Activated CD4-positive, CD25-positive, alpha-beta regulatory T cell treated with anti-CD3 and anti-CD28 coated beads, Interleukin-2, amount 50 U/mL, for 24 hours (primary cell): ENCODE measurements around the gene CSMD2.

Experiments used
- ATAC-seq, 2 donors: fragments of 150-1000 bp; cut with Tn5 transposase; one replicate each; pipeline ENCODE4 v1.10.0; 2021; ENCODE audit warnings: mild to moderate bottlenecking in 1 of 2, moderate library complexity in 1 of 2

CSMD2 gene

DNA sequence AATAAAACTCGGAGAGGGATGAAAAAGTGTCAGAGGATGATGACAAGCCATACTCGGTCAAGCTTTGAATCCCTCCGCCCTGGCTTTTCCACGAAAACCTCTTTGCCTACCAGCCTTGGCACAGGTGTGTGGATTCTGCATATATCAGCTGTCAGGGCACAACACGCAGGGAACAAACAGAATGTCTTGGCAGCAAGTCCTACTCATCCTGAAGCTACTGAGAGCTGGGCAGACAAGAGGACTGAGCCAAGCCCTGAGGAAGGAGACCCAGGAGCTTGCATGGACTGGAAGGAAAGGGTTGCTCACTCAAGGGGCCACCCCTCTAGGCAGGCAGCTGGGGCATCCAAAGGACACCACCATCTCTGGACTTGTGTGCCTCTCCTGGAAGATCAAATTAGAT, 168.7 kb downstream of the CSMD2 start:
- no peak for ATAC-seq

DNA sequence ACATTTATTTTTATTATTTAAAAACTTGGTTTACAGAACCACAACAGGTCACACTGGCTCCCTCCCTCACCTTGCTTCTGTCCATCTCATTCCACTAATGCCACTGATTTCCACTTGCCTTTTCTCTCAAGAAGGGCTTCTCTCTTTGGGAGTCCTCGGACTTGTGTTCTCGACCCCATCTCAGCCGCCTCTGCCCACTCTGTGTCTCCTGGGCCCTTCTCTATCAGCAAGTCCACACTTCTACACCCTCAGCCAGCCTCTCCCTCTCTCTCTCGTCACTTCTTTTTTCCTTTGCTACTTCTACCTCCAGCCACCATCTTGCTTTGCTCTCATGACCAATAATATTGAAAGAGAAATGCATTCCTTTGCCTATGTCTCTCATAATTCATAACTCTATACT, 171.7 kb downstream of the CSMD2 start:
- ATAC-seq = no peak

GRCh38 chr1:33990281-33990680, 174.7 kb downstream of the CSMD2 start:
- no peak for ATAC-seq

DNA sequence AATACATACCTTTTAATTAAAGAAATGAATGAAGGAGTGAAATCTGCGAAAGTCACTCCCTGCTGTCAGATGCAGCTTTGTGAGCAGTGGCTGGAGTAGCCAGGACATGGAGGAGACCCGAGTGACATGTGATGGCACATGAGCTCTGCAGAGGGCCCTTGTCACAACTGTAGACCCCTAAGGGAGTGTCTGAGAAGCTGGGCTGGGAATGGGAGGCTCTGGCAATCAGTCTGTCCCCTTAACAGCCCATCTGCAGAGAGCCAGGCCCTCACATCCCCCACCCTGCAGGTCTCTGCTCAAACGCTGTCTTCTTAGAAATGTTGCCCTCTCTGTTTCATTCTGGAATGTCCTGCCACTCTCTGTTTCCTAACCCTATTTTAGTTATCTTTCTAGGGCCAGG, 176.9 kb downstream of the CSMD2 start:
- ATAC-seq = no peak

- no peak for ATAC-seq
Measured at GRCh38 chr1:33986390-33987095, 178.5 kb downstream of the CSMD2 start.

- no peak for ATAC-seq
Measured at GRCh38 chr1:33985656-33986055, 179.4 kb downstream of the CSMD2 start.

GRCh38 chr1:33984906-33985565, 180.0 kb downstream of the CSMD2 start:
- ATAC-seq = no peak

GRCh38 chr1:33982419-33982818, 182.6 kb downstream of the CSMD2 start:
- no peak for ATAC-seq

DNA sequence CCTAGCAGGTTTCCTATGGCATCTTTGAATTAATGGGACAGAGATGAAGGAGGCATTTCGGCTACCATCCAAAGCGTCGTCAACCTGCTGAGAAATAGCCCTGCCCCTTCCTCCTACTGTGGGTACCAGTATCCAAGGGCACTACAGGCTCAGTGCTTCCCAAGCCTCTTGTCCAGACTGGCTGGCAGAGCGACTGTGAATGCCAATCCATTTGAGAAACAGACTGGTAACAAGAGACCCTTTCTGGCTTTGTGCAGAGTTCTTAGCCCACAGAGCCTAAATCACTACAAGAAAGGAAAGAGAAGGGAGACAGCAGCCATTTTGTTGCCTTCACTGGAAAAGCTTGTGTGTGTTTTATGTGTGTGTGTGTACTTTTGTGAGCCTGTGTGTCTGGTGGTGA, 185.7 kb downstream of the CSMD2 start:
- ATAC-seq = no peak

DNA sequence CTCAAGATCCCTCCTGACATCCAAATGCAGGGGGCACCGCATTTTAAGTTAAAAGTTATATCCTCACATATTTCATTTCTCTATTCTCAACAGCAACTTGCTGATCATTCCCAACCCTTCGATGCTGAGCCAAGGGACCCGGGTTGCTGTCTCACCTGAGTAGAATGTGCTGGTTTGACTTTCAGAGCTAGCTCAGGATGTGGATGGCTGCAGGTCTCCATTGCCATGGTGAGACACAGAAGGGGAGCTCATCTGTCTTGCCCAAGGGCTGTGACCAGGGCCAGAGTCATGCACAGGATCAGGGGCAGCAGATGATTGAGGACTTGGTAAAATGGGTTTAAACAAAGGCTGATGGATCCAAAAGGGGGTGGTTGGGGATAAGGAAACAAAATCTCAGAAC, 189.1 kb downstream of the CSMD2 start:
- no peak for ATAC-seq

- ATAC-seq = no peak
Measured at GRCh38 chr1:33973799-33974545, 191.1 kb downstream of the CSMD2 start.

DNA sequence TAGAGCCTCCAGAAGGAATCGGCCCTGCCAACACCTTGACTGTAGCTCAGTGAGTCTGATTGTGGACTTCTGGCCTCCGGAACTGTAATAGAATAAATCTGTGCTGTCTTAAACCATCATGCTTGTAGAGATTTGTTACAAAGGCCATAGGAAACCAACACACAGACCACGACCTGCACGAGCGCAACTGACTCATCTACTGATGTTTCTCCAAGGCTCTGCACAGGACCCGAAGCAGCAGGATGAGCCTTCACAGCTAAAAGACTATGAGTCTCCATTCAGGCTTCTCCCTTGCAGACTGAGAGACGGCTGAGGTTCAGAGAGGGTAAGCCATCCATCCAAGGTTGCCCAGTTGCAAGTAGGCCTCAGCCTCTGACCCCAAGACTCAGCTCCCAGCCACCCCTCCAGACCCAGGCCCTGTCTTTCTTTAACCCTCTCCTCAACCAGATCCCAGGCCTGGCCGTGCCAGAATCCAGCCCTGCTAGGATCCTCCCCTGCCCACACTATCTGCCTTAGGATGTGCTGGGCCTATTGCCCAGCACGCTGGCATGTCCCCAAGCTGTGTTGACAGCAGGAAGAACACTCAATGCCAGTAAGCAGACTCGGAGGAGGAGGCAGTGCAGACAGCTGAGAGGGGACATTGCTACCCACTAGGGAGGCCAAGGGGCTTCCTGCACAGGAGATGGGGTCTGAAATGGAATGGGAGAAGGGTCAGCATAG, 192.2 kb downstream of the CSMD2 start:
- ATAC-seq = no peak

DNA sequence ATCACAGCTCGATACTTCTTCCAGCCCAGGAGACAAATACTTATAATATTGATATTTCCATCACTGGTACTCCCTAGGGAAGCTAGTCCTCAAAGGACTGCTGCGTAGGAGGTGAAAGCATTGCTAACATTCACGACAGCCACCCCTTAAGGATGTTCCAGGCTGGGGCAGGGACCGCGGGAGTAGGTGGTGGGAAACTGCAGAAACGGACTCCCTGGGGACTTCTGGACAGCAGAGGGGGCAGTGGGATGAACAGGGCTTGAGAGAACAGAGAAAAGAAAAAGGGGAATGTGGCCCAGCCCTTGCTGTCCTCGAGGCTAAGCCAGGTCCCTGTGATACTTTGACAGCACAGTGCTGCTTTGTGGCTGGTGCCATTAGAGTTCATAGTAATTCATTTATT, 193.1 kb downstream of the CSMD2 start:
- ATAC-seq = no peak

GRCh38 chr1:33971018-33971710, 193.9 kb downstream of the CSMD2 start:
- ATAC-seq = no peak

DNA sequence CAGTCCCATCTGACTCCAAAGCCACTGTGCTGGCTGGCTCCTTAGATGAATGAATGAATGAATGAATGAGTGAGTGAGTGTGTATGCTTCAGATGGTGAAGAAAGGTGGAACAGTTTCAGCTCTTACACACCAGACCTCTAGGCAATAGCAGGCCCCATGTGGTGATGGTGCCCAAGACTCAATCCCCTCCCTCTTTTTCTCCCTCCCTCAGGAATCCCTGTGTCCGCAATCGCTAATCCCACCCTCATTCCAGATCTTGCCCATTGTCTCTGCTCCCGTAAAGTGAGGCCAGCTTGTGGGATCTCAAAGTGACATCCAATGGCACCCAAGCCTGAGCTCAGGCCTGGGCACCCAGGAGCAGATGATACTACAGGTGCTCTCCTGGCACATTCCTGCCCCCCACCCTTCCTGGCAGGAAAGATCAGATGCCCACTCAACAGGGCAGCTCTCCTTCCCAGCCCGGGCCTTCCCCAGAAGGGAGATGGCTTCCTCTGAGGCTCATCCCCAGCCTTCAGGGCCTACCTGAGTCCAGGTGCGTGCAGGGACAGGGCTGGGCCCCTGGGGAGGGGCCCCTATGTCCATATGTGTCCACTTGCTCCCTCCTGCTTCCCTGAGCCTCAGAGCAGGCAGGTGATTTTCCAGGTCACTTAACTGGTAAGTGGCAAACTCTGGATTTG, 194.7 kb downstream of the CSMD2 start:
- ATAC-seq = no peak

GRCh38 chr1:33966346-33967141, 198.5 kb downstream of the CSMD2 start:
- ATAC-seq = no peak

- no peak for ATAC-seq
Measured at GRCh38 chr1:33965086-33965485, 199.9 kb downstream of the CSMD2 start.

DNA sequence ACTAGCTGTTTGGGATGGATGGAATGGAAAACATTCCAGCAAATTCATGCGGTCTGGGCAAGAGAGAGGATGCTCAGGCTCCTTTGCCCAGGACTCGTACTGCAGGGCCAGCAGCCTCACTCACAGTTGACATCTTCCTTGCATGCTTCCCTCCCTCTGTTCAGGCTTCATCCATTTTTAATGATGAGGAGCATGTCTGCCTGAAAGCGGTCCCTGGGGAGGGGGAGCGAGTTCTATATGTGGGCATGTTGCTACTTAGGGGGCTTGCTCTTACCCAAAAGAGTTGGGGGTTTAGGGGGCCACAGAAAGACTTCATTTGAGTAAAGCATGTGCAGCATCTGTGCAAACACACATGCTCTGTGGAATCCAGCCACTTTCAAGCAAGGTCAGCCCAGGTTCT, 203.0 kb downstream of the CSMD2 start:
- no peak for ATAC-seq

DNA sequence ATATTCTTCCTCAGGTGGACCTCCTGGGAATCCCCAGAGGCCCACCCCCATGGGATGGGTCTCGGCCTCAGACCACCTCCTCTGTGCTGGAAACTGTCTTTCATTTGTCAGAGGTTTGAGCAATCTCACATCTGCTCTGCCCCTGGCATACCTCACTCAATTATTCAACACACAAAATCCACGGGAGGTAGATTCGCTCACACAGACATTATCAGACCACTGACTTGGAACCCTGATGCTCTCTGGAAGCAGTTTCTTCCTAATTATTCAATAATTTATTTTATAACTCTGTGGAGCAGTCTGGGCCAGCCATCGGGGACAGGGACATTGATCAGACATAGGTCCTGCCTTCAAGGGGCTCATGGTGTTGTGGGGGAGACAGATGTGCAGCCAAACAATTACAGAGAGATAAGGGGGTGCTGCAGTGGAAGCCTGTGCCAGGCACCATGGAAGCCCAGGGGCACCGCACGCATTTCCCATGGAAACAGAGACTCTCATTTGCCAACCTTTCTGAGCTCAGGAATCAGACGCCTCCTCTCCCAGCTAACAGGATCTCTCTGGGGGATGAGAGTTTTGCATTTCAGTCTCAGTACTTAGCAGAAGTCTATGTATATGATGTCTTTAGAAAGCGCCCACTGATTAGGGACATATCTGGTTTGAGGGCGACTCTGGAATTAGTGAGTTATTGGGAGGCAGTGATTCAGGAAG, 204.7 kb downstream of the CSMD2 start:
- ATAC-seq = no peak

DNA sequence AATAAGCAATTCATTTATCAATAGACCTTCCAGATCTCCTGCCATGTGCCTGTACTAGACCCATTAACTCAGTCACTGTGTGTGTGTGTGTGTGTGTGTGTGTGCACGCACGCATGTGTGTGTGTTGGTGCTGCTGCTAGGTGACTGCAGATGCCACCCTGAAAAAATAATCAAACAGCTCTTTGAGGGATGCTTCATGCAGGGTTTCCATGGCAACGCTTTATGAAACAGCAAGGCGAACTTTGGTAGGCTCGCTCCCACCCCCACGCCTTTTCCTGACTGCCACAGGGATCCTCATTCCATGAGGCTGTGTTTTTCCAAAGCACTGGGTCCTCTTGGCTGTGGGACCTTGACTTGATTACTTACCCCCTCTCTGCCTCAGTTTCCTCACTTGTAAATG, 207.2 kb downstream of the CSMD2 start:
- ATAC-seq = no peak

- ATAC-seq = no peak
Measured at GRCh38 chr1:33955096-33955495, 209.9 kb downstream of the CSMD2 start.
